ENCODE data around the gene SRRD.
"Not testable (repeated sequence)": the region's sequence is repeated elsewhere in the genome, so short reads cannot be mapped to it uniquely, and the experiment has no call there.

Gene SRRD

DNA sequence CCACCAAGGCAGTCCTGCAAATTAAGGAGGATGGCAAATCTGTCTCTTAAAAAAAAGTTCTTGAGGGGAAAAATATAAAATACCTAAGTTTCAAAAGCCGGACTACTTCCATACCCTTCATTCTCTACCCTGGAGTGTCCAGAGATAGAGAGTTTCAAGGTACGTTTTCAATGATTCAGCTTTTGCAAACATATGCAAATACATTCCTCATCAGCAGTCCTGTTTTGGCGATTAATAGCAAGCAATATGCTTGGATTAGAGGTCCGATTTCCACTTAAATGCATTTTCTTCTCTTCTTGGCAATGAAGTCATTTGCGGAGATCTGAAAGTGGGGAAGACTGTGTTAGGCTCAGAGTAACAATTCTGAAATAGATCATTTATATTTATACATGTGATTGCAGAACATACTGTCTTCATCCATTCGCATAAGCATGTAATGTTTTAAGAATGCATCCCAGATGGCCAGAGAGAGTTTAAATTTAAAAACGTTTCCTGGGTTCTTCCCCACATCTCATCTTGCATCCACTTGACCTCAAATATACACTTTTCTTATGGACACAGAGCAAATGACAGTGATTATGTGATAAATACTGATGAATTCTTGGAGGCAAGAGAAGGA, 42.4 kb downstream of the SRRD start:
- DNase-seq = no peak

- no peak for DNase-seq
Measured at GRCh38 chr22:26527167-26527566, 43.5 kb downstream of the SRRD start.

GRCh38 chr22:26527574-26528465, 44.1 kb downstream of the SRRD start:
- no peak for DNase-seq

DNA sequence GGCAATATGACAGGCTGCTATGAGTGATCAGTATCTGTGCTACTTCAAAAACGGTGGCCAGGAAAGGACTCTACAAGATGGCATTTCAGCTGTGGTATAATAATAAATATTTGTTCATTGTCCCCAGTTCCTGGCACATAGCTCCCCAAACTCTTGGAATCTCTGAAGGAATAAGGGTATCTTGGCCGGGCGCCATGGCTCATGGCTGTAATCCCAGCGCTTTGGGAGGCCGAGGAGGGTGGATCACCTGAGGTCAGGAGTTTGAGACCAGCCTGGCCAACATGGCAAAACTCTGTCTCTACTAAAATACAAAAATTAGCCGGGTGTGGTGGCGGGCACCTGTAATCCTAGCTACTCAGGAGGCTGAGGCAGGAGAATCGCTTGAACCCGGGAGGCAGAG, 44.8 kb downstream of the SRRD start:
- not testable (repeated sequence) for DNase-seq

DNA sequence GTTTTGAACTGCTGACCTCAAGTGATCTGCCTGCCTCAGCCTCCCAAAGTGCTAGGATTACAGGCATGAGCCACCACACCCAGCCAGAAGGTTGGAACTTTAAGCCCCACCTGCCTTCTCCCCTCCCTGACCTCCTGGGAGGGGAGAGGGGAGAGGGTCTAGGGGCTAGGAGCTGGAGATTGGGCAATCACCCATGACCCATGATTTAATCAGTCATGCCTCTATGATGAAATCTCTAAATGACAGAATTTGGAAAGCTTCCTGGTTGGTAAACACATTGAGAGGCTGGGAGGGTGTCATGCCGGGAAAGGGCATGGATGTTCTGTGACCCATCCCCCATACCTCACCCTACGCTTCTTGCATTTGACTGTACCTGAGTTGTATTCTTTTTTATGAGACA, 45.7 kb downstream of the SRRD start:
- no peak for DNase-seq

DNA sequence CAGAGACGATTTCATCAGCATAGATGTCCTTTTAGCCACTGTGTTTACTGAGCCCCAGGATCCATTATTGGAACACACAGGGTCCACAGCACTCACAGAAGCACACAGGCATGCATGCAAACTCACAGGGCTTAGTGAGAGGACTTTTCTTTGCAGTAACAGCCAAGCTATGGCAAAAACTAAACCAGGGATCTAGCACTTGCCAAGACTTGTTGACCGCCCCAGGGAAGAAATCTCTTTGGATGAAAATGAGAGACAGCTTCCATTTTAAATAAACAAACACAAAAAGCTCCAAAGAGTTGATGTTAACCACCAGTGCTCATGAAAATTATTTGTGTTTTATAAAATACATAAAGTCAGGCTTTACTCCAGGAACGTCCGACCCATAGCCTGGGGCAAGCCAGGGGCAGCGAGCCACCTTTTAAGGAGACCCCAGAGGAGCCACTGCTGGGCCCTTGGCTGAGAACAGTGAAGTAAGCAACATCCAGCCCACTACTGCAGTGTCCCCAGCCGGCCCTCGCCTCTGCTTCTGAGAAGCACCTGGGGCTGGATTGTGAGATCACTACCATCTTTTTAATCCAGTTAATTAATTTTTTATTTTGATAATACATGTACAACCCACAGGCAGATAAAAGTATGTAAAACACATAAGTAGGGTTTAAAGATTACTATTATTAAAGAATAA, 50.6 kb downstream of the SRRD start:
- DNase-seq = no peak

GRCh38 chr22:26534874-26535602, 51.4 kb downstream of the SRRD start:
- no peak for DNase-seq

DNA sequence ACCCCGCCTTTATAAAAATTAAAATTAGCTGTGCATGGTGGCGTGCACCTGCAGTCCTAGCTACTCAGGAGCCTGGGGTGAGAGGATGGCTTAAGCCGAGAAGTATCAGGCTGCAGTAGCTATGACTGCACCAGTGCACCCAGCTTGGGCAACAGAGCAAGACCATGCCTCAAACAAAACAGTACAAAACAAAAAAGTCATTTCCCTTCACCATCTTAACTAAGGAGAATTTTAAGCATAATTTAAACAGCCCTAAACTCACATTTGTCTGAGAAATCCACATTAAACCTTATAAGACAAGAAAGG, 51.9 kb downstream of the SRRD start:
- DNase-seq = no peak

DNA sequence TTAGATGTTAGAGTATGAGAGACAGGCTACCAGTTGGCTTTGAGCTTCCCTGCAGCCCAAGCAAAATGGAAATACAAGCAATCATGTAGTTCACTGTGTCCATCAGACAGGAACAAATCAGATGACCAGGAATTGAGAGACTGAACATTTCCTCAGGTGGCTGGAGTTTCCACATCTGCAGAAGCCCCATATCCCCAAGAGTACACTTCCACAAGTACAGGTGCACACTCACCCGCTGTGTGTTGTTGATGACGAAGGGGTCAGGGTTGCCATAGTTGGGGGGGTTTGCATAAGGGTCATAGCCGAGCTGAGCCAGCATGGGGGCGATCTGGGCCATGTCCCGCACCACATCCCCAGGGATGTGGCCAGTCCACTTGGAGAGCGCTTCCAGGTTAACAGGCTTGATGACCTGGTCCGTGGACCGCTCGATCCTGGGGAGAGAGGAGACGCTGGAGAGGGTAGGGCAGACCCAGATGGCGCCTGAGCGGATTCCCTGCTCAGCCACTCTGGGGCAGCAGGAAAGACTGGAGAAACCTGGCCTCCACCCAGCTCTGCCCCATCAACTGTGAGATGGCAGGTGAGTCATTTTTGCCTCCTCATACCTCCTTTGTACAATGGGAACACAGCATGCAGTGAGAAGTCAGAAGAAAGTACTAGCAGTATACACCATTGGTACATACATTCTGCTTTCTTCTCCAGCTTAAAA, 52.5 kb downstream of the SRRD start:
- no peak for DNase-seq

- no peak for DNase-seq
Measured at GRCh38 chr22:26536762-26537134, 53.1 kb downstream of the SRRD start.

DNA sequence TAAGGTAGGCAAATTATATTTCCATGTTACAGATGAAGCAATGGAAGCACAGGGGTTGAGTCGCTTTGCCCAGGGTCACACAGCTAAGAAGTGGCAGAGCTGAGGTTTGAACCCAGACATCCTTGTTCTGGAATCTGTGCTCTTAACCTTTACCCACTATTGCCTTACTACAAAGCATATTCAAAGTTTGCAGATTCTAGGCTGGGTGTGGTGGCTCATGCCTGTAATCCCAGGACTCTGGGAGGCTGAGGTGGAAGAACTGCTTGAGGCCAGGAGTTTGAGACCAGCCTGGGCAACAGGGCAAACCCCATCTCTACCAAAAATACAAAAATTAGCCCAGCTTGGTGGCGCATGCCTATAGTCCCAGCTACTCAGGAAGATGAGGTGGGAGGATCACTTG, 56.4 kb downstream of the SRRD start:
- no peak for DNase-seq

- DNase-seq = no peak
Measured at GRCh38 chr22:26541167-26541819, 57.6 kb downstream of the SRRD start.

DNA sequence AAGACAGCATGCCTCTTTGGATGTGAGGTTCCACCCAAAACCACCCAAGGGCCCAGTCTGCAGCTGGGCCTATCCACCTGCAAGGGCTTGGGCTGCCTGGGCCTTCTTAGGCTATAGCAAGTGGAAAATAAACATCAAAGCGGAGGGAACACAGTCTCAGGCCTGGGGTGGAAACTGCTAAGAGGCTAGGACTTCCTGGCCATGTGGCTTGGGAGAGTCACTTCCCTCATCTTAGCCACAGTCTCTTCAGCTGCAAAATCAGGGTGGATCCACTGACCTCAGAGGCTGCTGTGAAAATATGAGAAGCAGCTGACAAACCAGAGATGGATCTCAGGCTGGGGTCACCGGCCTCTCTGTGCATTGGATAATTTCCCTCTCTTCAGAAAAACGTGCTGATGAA, 59.2 kb downstream of the SRRD start:
- no peak for DNase-seq

Data from stimulated activated CD4-positive, alpha-beta T cell treated with anti-CD3 and anti-CD28 coated beads, Interleukin-15, amount 100 ng/mL, for 24 hours (primary cell).